ENCODE measurements around the gene HOTAIR.

Gene HOTAIR

GRCh38 chr12:54005531-54005852 is 30.7 kb upstream of the HOTAIR start:
- DNase-seq (ENCODE audit: low spot score) = no peak
- TF ChIP-seq CTCF (IDR thresholded peaks at IDR 0.05; ENCODE audit: extremely low read depth, missing control alignments) = no peak

GRCh38 chr12:54004841-54005530 is 30.2 kb upstream of the HOTAIR start:
- DNase-seq (ENCODE audit: low spot score) = no peak
- no peak for TF ChIP-seq CTCF (IDR thresholded peaks at IDR 0.05; ENCODE audit: extremely low read depth, missing control alignments)

- TF ChIP-seq CTCF (IDR thresholded peaks at IDR 0.05; ENCODE audit: extremely low read depth, missing control alignments) = no peak
- DNase-seq (ENCODE audit: low spot score) = no peak
Observed at GRCh38 chr12:54004063-54004840, 29.5 kb upstream of the HOTAIR start.

- DNase-seq (ENCODE audit: low spot score) = no peak
- TF ChIP-seq CTCF (IDR thresholded peaks at IDR 0.05; ENCODE audit: extremely low read depth, missing control alignments) = no peak
Observed at GRCh38 chr12:54003625-54004024, 28.9 kb upstream of the HOTAIR start.

GRCh38 chr12:54002915-54003389 is 28.2 kb upstream of the HOTAIR start:
- no peak for DNase-seq (ENCODE audit: low spot score)
- no peak for TF ChIP-seq CTCF (IDR thresholded peaks at IDR 0.05; ENCODE audit: extremely low read depth, missing control alignments)

GRCh38 chr12:54002278-54002914 is 27.6 kb upstream of the HOTAIR start:
- no peak for DNase-seq (ENCODE audit: low spot score)
- TF ChIP-seq CTCF (IDR thresholded peaks at IDR 0.05; ENCODE audit: extremely low read depth, missing control alignments) = no peak
